Omental fat pad (tissue), 4 donors: ENCODE data around the gene MAN1B1. TPM values are rescaled to one million over a fixed set of nuclear protein-coding genes. Genes with fewer than 3 reads are reported as not detected.

Experiments used
- ATAC-seq: fragments of 150-250 bp; one replicate; pipeline ENCODE4 v1.9.1; 2016; ENCODE audit warnings: mild to moderate bottlenecking, moderate library complexity; ENCODE audit not compliant: low FRiP score
- DNase-seq: peaks from one replicate; pipeline ENCODE4 v3.0.0-alpha.2; 2019; ENCODE audit warnings: low spot score
- total RNA-seq, 4 donors: library from RNA; depleted of rRNA; stranded (reverse); fragments of >200 nt; gene quantifications; one replicate each; pipeline ENCODE4 v1.1.0, GENCODE V29; 2016
- TF ChIP-seq, protein P1 (sequence below), 3 donors: fragments of 450-650 bp; IDR thresholded peaks; one replicate each; pipeline ENCODE4 v1.5.1; 2016 to 2017; ENCODE audit warnings: antibody characterized with exemption in 3 of 3, mild to moderate bottlenecking in 3 of 3, moderate library complexity in 2 of 3

Gene MAN1B1
- total RNA-seq, 4 donors from 2014 or later = 30.2 to 39.9 (median 33.9) TPM

DNA sequence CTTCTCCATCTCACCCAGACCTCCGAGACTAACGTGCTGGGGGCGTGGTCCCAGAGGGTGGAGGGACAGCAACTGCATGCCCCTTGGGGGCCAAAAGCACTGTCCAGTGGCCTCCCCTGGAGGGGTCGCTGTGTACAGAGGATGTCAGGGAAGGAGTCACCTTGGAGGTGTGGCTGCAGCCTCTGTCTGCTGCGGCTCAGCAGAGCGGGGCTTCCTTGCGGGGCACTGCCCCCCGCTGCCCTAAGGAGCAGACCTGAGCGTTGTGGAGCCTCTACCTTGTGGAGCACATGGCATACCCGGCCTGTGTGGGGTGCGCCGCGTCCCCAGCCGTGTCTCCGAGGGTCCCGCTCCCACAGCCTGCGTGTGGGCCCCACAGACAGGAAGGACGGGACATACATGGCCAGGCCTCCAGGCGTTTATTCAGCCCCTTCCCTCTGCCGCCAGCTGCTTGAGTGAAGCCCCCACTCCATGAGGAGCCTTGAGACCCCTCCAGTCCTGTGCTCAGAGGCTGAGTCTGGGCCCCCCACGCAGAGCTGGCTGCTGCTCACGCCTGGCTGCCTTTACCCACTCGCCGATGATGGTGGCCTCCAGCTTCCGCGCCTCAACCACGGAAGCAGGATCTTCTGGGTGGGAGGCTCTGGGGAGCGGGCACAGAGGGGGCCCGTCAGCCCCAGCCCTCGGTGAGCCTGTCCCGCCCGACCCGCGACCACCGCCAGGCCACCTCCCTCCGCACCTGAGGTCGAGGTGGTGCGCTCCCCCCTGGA is 23.5 kb downstream of the MAN1B1 start:
- DNase-seq = no peak

GRCh38 chr9:137110911-137111787 is 24.4 kb downstream of the MAN1B1 start:
- DNase-seq = no peak

More for the DNA sequence above, 23.5 kb downstream of the MAN1B1 start:
- TF ChIP-seq, protein P1, sequence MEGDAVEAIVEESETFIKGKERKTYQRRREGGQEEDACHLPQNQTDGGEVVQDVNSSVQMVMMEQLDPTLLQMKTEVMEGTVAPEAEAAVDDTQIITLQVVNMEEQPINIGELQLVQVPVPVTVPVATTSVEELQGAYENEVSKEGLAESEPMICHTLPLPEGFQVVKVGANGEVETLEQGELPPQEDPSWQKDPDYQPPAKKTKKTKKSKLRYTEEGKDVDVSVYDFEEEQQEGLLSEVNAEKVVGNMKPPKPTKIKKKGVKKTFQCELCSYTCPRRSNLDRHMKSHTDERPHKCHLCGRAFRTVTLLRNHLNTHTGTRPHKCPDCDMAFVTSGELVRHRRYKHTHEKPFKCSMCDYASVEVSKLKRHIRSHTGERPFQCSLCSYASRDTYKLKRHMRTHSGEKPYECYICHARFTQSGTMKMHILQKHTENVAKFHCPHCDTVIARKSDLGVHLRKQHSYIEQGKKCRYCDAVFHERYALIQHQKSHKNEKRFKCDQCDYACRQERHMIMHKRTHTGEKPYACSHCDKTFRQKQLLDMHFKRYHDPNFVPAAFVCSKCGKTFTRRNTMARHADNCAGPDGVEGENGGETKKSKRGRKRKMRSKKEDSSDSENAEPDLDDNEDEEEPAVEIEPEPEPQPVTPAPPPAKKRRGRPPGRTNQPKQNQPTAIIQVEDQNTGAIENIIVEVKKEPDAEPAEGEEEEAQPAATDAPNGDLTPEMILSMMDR (IDR thresholded peaks at IDR 0.05) = no peak
- ATAC-seq = no peak

GRCh38 chr9:137111788-137112563 is 25.2 kb downstream of the MAN1B1 start:
- no peak for ATAC-seq
- TF ChIP-seq, protein P1 (IDR thresholded peaks at IDR 0.05) = no peak
- no peak for DNase-seq

More at GRCh38 chr9:137110911-137111787, 24.4 kb downstream of the MAN1B1 start:
- ATAC-seq = no peak
- TF ChIP-seq, protein P1 (IDR thresholded peaks at IDR 0.05) = no peak

GRCh38 chr9:137112564-137113384 is 26.0 kb downstream of the MAN1B1 start:
- no peak for DNase-seq
- ATAC-seq = no peak
- TF ChIP-seq, protein P1 (IDR thresholded peaks at IDR 0.05) = no peak

GRCh38 chr9:137113385-137114159 is 26.8 kb downstream of the MAN1B1 start:
- no peak for DNase-seq
- ATAC-seq = no peak
- TF ChIP-seq, protein P1 (IDR thresholded peaks at IDR 0.05) = no peak
